ENCODE measurements around the gene PRKAG1. TPM values are rescaled to one million over a fixed set of nuclear protein-coding genes. Genes with fewer than 3 reads are reported as not detected.
A peak's percentile ranks its signal among the peaks of the same experiment; 100 is the strongest.

PRKAG1 gene
- total and polyA plus RNA-seq, 4 donors = 15.5 to 31.5 (median 20.9) TPM

GRCh38 chr12:49058366-49059044 is 39.9 kb upstream of the PRKAG1 start:
- peaks cover 11 to 57% (median 50%) of the 10 kb centered on the region in 4 donors for H3K4me1 ChIP-seq (ENCODE audit: control insufficient read depth in 4 of 4, insufficient read depth in 4 of 4, low read length in 3 of 4)
- TF ChIP-seq RXRA (IDR thresholded peaks at IDR 0.05) (no peak), ZBTB33 (IDR thresholded peaks at IDR 0.05) (no peak), SP1 (IDR thresholded peaks at IDR 0.05) (no peak), GABPA (IDR thresholded peaks at IDR 0.05 in 1 of 2, conservative IDR thresholded peaks at IDR 0.05 in 1 of 2) (no peak), MAX (IDR thresholded peaks at IDR 0.05) (no peak), NR2F2 (IDR thresholded peaks at IDR 0.05) (no peak), CTCF (IDR thresholded peaks at IDR 0.05; ENCODE audit: low read depth, low read length, missing input control) (no peak), TAF1 (conservative IDR thresholded peaks at IDR 0.05) (no peak), HNF4G (IDR thresholded peaks at IDR 0.05) (no peak), EGR1 (IDR thresholded peaks at IDR 0.05; ENCODE audit: low read depth in 2 of 2) (no peak), JUND (IDR thresholded peaks at IDR 0.05) (no peak), FOXA1 (IDR thresholded peaks at IDR 0.05) (no peak), FOXA2 (IDR thresholded peaks at IDR 0.05) (no peak), REST (IDR thresholded peaks at IDR 0.05) (no peak), YY1 (IDR thresholded peaks at IDR 0.05) (no peak), HNF4A (conservative IDR thresholded peaks at IDR 0.05) (no peak), ATF3 (IDR thresholded peaks at IDR 0.05) (no peak), RAD21 (IDR thresholded peaks at IDR 0.05) (no peak)
- peaks cover 2 to 11% (median 5%) of the 10 kb centered on the region in 4 donors for H3K36me3 ChIP-seq (ENCODE audit: control insufficient read depth in 4 of 4, insufficient read depth in 3 of 4, low read depth in 1 of 4, low read length in 3 of 4)
- no peaks in the 10 kb centered on the region for H3K27me3 ChIP-seq (ENCODE audit: control insufficient read depth in 4 of 4, insufficient read depth in 4 of 4, low read length in 3 of 4)
- no peak for DNase-seq (ENCODE audit: low spot score)
- H3K4me3 ChIP-seq (ENCODE audit: low read depth in 1 of 3, low read length in 3 of 3) = peak overlapping the region; percentile 55 to 92 (median 91)
- H3K9me3 ChIP-seq (ENCODE audit: control insufficient read depth in 4 of 4, low read length in 3 of 4) = no peaks in the 10 kb centered on the region
- H3K9ac ChIP-seq (ENCODE audit: low read depth in 1 of 2, low read length in 2 of 2) = peak overlapping the region; percentile 58 to 84
- 7% methylated on average over 5 of the region's 5 CpGs for WGBS
- peak overlapping the region; percentile 95 for H3K27ac ChIP-seq (ENCODE audit: low read depth in 1 of 2, low read length in 2 of 2)

Measured in liver (tissue), 9 donors.